Stimulated activated effector memory CD8-positive, alpha-beta T cell treated with anti-CD3 and anti-CD28 coated beads, Interleukin-12 subunit alpha, Interleukin-12 subunit beta, amount 100 ng/mL, for 72 hours (primary cell): ENCODE measurements around the gene GEMIN5.
"Not testable (repeated sequence)": the region's sequence is repeated elsewhere in the genome, so short reads cannot be mapped to it uniquely, and the experiment has no call there.

ENCODE experiments used
- ATAC-seq: fragments of 150-1000 bp; cut with Tn5 transposase; 2 replicates; pipeline ENCODE4 v1.10.0; 2021
- DNase-seq, 2 donors: peaks; one replicate each; pipeline ENCODE4 v3.0.0; 2021 to 2022; ENCODE audit warnings: low spot score in 2 of 2
- H3K27ac Mint-ChIP-seq: one replicate; pipeline ENCODE4 v1.8.0; 2022; ENCODE audit warnings: mild to moderate bottlenecking, mixed read lengths
- H3K36me3 Mint-ChIP-seq: one replicate; pipeline ENCODE4 v1.8.0; 2022; ENCODE audit warnings: mild to moderate bottlenecking, mixed read lengths
- H3K4me1 Mint-ChIP-seq: one replicate; pipeline ENCODE4 v1.8.0; 2022; ENCODE audit warnings: mixed read lengths
- H3K4me3 Mint-ChIP-seq: one replicate; pipeline ENCODE4 v1.8.0; 2022; ENCODE audit warnings: mild to moderate bottlenecking, mixed read lengths
- H3K9me3 Mint-ChIP-seq: one replicate; pipeline ENCODE4 v1.8.0; 2022; ENCODE audit warnings: mixed read lengths

GEMIN5 gene, protein sequence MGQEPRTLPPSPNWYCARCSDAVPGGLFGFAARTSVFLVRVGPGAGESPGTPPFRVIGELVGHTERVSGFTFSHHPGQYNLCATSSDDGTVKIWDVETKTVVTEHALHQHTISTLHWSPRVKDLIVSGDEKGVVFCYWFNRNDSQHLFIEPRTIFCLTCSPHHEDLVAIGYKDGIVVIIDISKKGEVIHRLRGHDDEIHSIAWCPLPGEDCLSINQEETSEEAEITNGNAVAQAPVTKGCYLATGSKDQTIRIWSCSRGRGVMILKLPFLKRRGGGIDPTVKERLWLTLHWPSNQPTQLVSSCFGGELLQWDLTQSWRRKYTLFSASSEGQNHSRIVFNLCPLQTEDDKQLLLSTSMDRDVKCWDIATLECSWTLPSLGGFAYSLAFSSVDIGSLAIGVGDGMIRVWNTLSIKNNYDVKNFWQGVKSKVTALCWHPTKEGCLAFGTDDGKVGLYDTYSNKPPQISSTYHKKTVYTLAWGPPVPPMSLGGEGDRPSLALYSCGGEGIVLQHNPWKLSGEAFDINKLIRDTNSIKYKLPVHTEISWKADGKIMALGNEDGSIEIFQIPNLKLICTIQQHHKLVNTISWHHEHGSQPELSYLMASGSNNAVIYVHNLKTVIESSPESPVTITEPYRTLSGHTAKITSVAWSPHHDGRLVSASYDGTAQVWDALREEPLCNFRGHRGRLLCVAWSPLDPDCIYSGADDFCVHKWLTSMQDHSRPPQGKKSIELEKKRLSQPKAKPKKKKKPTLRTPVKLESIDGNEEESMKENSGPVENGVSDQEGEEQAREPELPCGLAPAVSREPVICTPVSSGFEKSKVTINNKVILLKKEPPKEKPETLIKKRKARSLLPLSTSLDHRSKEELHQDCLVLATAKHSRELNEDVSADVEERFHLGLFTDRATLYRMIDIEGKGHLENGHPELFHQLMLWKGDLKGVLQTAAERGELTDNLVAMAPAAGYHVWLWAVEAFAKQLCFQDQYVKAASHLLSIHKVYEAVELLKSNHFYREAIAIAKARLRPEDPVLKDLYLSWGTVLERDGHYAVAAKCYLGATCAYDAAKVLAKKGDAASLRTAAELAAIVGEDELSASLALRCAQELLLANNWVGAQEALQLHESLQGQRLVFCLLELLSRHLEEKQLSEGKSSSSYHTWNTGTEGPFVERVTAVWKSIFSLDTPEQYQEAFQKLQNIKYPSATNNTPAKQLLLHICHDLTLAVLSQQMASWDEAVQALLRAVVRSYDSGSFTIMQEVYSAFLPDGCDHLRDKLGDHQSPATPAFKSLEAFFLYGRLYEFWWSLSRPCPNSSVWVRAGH (N-terminal part only)

GRCh38 chr5:154937718-154938466, at the start of gene GEMIN5:
TSS of gene GEMIN5 (minus strand) at chr5:154938211. CDS start at chr5:154938133, 78 bp downstream.
- no peaks in the 10 kb centered on the region for H3K9me3 Mint-ChIP-seq

DNA sequence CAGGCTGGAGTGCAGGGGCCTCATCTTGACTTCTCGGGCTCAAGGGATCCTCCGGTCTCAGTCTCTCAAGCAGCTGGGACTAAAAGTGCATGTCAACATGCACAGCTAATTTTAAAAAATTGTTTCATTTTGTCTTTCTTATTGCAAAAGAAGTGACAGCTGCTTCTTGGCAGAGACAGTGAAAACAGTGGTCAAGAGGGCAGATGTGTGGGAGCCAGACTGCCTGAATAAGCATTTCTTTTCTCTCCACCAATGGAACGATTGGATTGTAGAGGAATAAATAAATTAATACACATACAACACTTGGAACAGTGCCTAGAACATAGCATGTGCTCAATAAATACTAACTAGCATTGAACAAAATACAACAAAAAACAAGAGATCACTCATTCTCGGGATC, 48.1 kb upstream of the GEMIN5 start:
- H3K4me3 Mint-ChIP-seq, result no peak overlapping the region
- H3K36me3 Mint-ChIP-seq, result no peaks in the 10 kb centered on the region
- no peaks in the 10 kb centered on the region for H3K4me1 Mint-ChIP-seq
- ATAC-seq (no peak), DNase-seq (no peak)
- H3K27ac Mint-ChIP-seq, result no peak overlapping the region
- no peaks in the 10 kb centered on the region for H3K9me3 Mint-ChIP-seq

More at GRCh38 chr5:154937718-154938466, at the start of gene GEMIN5:
- peaks cover 41% of the 10 kb centered on the region for H3K36me3 Mint-ChIP-seq
- peaks cover 42% of the 10 kb centered on the region for H3K4me1 Mint-ChIP-seq
- peak within 1 kb of the TSS; percentile 89 for H3K4me3 Mint-ChIP-seq
- H3K27ac Mint-ChIP-seq, result peak within 1 kb of the TSS; percentile 88
- DNase-seq (peak; percentile 67 to 88), ATAC-seq (peak; percentile 96)

- no peak overlapping the region for H3K27ac Mint-ChIP-seq
- H3K36me3 Mint-ChIP-seq, result no peaks in the 10 kb centered on the region
- DNase-seq (no peak), ATAC-seq (no peak)
- H3K4me1 Mint-ChIP-seq, result no peaks in the 10 kb centered on the region
- no peaks in the 10 kb centered on the region for H3K9me3 Mint-ChIP-seq
- no peak overlapping the region for H3K4me3 Mint-ChIP-seq
Measured at GRCh38 chr5:154984946-154985516, 47.0 kb upstream of the GEMIN5 start.

DNA sequence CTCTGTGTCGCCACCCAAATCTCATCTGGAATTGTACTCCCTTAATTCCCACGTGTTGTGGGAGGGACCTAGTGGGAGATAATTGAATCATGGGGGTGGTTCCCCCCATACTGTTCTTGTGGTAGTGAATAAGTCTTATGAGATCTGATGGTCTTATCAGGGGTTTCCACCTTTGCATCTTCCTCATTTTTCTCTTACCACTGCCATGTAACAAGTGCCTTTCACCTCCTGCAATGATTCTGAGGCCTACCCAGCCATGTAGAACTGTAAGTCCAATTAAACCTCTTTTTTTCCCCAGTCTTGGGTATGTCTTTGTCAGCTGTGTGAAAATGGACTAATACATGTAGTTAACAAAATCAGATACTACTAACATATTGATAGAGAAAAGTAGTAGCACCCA, 40.3 kb upstream of the GEMIN5 start:
- not testable (repeated sequence) for DNase-seq, H3K36me3 Mint-ChIP-seq, H3K4me3 Mint-ChIP-seq, ATAC-seq, H3K9me3 Mint-ChIP-seq, H3K4me1 Mint-ChIP-seq, H3K27ac Mint-ChIP-seq

DNA sequence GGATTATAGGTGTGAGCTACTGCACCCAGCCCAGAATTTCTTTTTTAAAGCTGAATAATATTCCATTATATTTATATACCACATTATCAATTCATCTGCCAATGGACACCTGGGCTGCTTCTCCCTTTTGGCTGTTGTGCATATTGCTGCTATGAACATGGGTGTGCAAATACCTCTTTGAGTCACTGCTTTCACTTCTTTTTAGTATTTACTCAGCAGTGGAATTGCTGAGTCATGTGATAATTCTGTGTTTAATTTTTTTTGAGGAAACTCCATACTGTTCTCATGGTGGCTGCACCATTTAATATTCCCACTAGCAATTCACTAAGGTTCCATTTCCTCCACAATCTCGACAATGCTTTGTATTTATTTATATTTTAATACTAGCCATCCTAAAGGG, 39.4 kb upstream of the GEMIN5 start:
- H3K4me3 Mint-ChIP-seq, result no peak overlapping the region
- DNase-seq (no peak), ATAC-seq (no peak)
- H3K27ac Mint-ChIP-seq, result no peak overlapping the region
- no peaks in the 10 kb centered on the region for H3K4me1 Mint-ChIP-seq
- H3K36me3 Mint-ChIP-seq, result no peaks in the 10 kb centered on the region
- no peaks in the 10 kb centered on the region for H3K9me3 Mint-ChIP-seq

- H3K27ac Mint-ChIP-seq, DNase-seq, H3K9me3 Mint-ChIP-seq, H3K4me1 Mint-ChIP-seq, H3K36me3 Mint-ChIP-seq, H3K4me3 Mint-ChIP-seq, ATAC-seq: not testable (repeated sequence)
Measured at GRCh38 chr5:154976082-154976481, 38.1 kb upstream of the GEMIN5 start.

- peaks cover 5% of the 10 kb centered on the region for H3K36me3 Mint-ChIP-seq
- H3K27ac Mint-ChIP-seq, result no peak overlapping the region
- no peak overlapping the region for H3K4me3 Mint-ChIP-seq
- no peaks in the 10 kb centered on the region for H3K4me1 Mint-ChIP-seq
- ATAC-seq (no peak), DNase-seq (no peak)
- H3K9me3 Mint-ChIP-seq, result no peaks in the 10 kb centered on the region
Measured at GRCh38 chr5:154972476-154973080, 34.6 kb upstream of the GEMIN5 start.

- Mint-ChIP-seq H3K4me3 (no peak overlapping the region), H3K36me3 (peaks cover 16% of the 10 kb centered on the region), H3K9me3 (no peaks in the 10 kb centered on the region), H3K4me1 (no peaks in the 10 kb centered on the region), H3K27ac (no peak overlapping the region)
- ATAC-seq, result no peak
- no peak for DNase-seq
Measured at GRCh38 chr5:154971501-154971900, 33.5 kb upstream of the GEMIN5 start.

- Mint-ChIP-seq H3K36me3 (peaks cover 23% of the 10 kb centered on the region), H3K9me3 (no peaks in the 10 kb centered on the region), H3K4me1 (peaks cover 5% of the 10 kb centered on the region), H3K4me3 (no peak overlapping the region), H3K27ac (no peak overlapping the region)
- DNase-seq (no peak), ATAC-seq (no peak)
Measured at GRCh38 chr5:154970759-154971158, 32.7 kb upstream of the GEMIN5 start.

- H3K27ac Mint-ChIP-seq, result no peak overlapping the region
Measured at GRCh38 chr5:154968953-154969352, 30.9 kb upstream of the GEMIN5 start.

GRCh38 chr5:154967421-154968024, 29.5 kb upstream of the GEMIN5 start:
- Mint-ChIP-seq H3K27ac (no peak overlapping the region), H3K4me3 (no peak overlapping the region), H3K36me3 (peaks cover 47% of the 10 kb centered on the region), H3K4me1 (peaks cover 10% of the 10 kb centered on the region), H3K9me3 (no peaks in the 10 kb centered on the region)
- ATAC-seq (no peak), DNase-seq (no peak)

More at GRCh38 chr5:154968953-154969352, 30.9 kb upstream of the GEMIN5 start:
- H3K4me1 Mint-ChIP-seq, result peaks cover 5% of the 10 kb centered on the region
- no peak for ATAC-seq
- H3K9me3 Mint-ChIP-seq, result no peaks in the 10 kb centered on the region
- no peak for DNase-seq
- peaks cover 33% of the 10 kb centered on the region for H3K36me3 Mint-ChIP-seq
- H3K4me3 Mint-ChIP-seq, result no peak overlapping the region

DNA sequence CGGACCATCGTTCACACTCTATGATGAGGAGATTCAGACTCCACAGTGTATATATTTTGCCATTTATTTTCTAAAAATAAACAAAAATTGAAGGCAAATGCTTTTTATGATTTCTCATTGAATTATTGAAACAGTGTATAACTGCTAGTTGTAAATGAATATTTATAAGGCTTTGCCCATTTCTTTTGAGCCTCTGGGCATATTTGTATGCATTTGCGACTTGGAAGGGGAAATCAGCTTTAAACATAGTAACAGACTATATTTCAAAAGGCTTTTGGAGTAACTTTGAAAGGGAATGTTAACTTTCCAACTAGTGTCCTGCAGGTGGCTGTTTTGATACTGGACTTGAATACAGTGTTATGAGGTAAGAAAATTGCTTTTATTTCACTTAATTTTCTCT, 28.9 kb upstream of the GEMIN5 start:
- Mint-ChIP-seq H3K4me1 (peaks cover 10% of the 10 kb centered on the region), H3K9me3 (no peaks in the 10 kb centered on the region), H3K27ac (no peak overlapping the region), H3K36me3 (peaks cover 53% of the 10 kb centered on the region), H3K4me3 (no peak overlapping the region)
- DNase-seq (no peak), ATAC-seq (no peak)

- no peak overlapping the region for H3K4me3 Mint-ChIP-seq
- no peak overlapping the region for H3K27ac Mint-ChIP-seq
- ATAC-seq, result no peak
- H3K4me1 Mint-ChIP-seq, result peaks cover 10% of the 10 kb centered on the region
- H3K9me3 Mint-ChIP-seq, result no peaks in the 10 kb centered on the region
- DNase-seq, result no peak
- H3K36me3 Mint-ChIP-seq, result peaks cover 59% of the 10 kb centered on the region
Measured at GRCh38 chr5:154966081-154966841, 28.2 kb upstream of the GEMIN5 start.
